Measurements from ENCODE around the gene TRIM14. TPM values are rescaled to one million over a fixed set of nuclear protein-coding genes. Genes with fewer than 3 reads are reported as not detected.

The TRIM14 gene
- total RNA-seq, 1 experiment from 2014 or later: 20.2 TPM

GRCh38 chr9:98047002-98047401, 72.0 kb downstream of the TRIM14 start:
- Histone ChIP-seq H2AFZ (no peak overlapping the region), H3K9me2 (ENCODE audit: insufficient read depth) (no peaks in the 10 kb centered on the region), H3F3A (ENCODE audit: insufficient read depth, low read depth) (peaks cover 37% of the 10 kb centered on the region; the same call in 1 of the 2 replicates), H3K4me1 (replicated peaks; ENCODE audit: insufficient read depth) (peaks cover 32% of the 10 kb centered on the region), H3K27ac (no peak overlapping the region), H4K20me1 (ENCODE audit: insufficient read depth) (0 out of 2 replicates have a peak, but pooled peaks cover 9% of the 10 kb centered on the region), H3K27me3 (ENCODE audit: insufficient read depth, low read depth) (no peaks in the 10 kb centered on the region), H3K36me3 (ENCODE audit: low read depth) (peaks cover 37% of the 10 kb centered on the region), H3K4me2 (peak overlapping the region; percentile 90), H3K79me2 (ENCODE audit: low read depth) (peaks cover 69% of the 10 kb centered on the region), H3K4me3 (peak overlapping the region; percentile 73), H3K9me3 (ENCODE audit: insufficient read depth, low read depth) (no peaks in the 10 kb centered on the region)
- ChIA-PET POLR2A (ENCODE audit: unreplicated experiment) (no interaction called here), CTCF (no interaction called here)
- BruUV-seq (replicated peaks): no TSS peak
- intact Hi-C loops (cut with micrococcal nuclease; ENCODE audit: unreplicated experiment): no loop called here
- no peak for DNase-seq
- no peak for TF ChIP-seq EZH2 (IDR thresholded peaks at IDR 0.05; ENCODE audit: low read depth)

- H4K20me1 ChIP-seq (ENCODE audit: insufficient read depth): 0 out of 2 replicates have a peak, but pooled peaks cover 9% of the 10 kb centered on the region
- no peaks in the 10 kb centered on the region for H3K27me3 ChIP-seq (ENCODE audit: insufficient read depth, low read depth)
- peak overlapping the region; percentile 90 for H3K4me2 ChIP-seq
- H2AFZ ChIP-seq: no peak overlapping the region
- peaks cover 30% of the 10 kb centered on the region; the same call in 1 of the 2 replicates for H3F3A ChIP-seq (ENCODE audit: insufficient read depth, low read depth)
- no peak for DNase-seq
- H3K4me1 ChIP-seq (replicated peaks; ENCODE audit: insufficient read depth): peaks cover 32% of the 10 kb centered on the region
- peak overlapping the region; percentile 68 for H3K27ac ChIP-seq
- H3K4me3 ChIP-seq: peak overlapping the region; percentile 73
- H3K36me3 ChIP-seq (ENCODE audit: low read depth): peaks cover 33% of the 10 kb centered on the region
- H3K79me2 ChIP-seq (ENCODE audit: low read depth): peaks cover 65% of the 10 kb centered on the region
- ChIA-PET POLR2A (ENCODE audit: unreplicated experiment) (interaction anchor here (0.6 kb wide), 1 partner anchor 51 kb away, joined by 4 read pairs; no protein-coding TSS in a partner anchor), CTCF (no interaction called here)
- intact Hi-C loops (cut with micrococcal nuclease; ENCODE audit: unreplicated experiment): no loop called here
- no peak for TF ChIP-seq EZH2 (IDR thresholded peaks at IDR 0.05; ENCODE audit: low read depth)
- no peak for TF ChIP-seq CTCF (conservative IDR thresholded peaks at IDR 0.05)
- H3K9me2 ChIP-seq (ENCODE audit: insufficient read depth): no peaks in the 10 kb centered on the region
- no peaks in the 10 kb centered on the region for H3K9me3 ChIP-seq (ENCODE audit: insufficient read depth, low read depth)
- BruUV-seq (replicated peaks): no TSS peak
Observed at GRCh38 chr9:98046180-98046543, 72.9 kb downstream of the TRIM14 start.

GRCh38 chr9:98045234-98046179, 73.5 kb downstream of the TRIM14 start:
- Histone ChIP-seq H3K4me1 (replicated peaks; ENCODE audit: insufficient read depth) (peaks cover 32% of the 10 kb centered on the region), H3K79me2 (ENCODE audit: low read depth) (peaks cover 59% of the 10 kb centered on the region), H3K4me2 (peak overlapping the region; percentile 90), H3K9me2 (ENCODE audit: insufficient read depth) (no peaks in the 10 kb centered on the region), H3F3A (ENCODE audit: insufficient read depth, low read depth) (peaks cover 26% of the 10 kb centered on the region; the same call in 1 of the 2 replicates), H3K36me3 (ENCODE audit: low read depth) (peaks cover 28% of the 10 kb centered on the region; the same call in 1 of the 2 replicates), H2AFZ (peak overlapping the region; percentile 83), H3K9me3 (ENCODE audit: insufficient read depth, low read depth) (no peaks in the 10 kb centered on the region), H3K4me3 (peak overlapping the region; percentile 73), H3K27me3 (ENCODE audit: insufficient read depth, low read depth) (no peaks in the 10 kb centered on the region), H4K20me1 (ENCODE audit: insufficient read depth) (0 out of 2 replicates have a peak, but pooled peaks cover 4% of the 10 kb centered on the region), H3K27ac (peak overlapping the region; percentile 68)
- peak; percentile 32; the same call in 1 of the 2 replicates for TF ChIP-seq CTCF (conservative IDR thresholded peaks at IDR 0.05)
- TF ChIP-seq EZH2 (IDR thresholded peaks at IDR 0.05; ENCODE audit: low read depth): no peak
- POLR2A ChIA-PET (ENCODE audit: unreplicated experiment): interaction anchor here (0.6 kb wide), 1 partner anchor 52 kb away, joined by 4 read pairs; no protein-coding TSS in a partner anchor
- CTCF ChIA-PET: no interaction called here
- TSS peak; percentile 55 for BruUV-seq (replicated peaks)
- intact Hi-C loops (cut with micrococcal nuclease; ENCODE audit: unreplicated experiment): no loop called here
- peak in 1 of 2 experiments; percentile 84 for DNase-seq
